Activated CD4-positive, alpha-beta T cell treated with anti-CD3 and anti-CD28 coated beads for 48 hours (primary cell): ENCODE measurements around the gene CFAP65.

Experiments used
- DNase-seq: peaks from one replicate; pipeline ENCODE4 v3.0.0-alpha.2; 2020

CFAP65 gene

GRCh38 chr2:218961651-218962570, 79.4 kb downstream of the CFAP65 start:
- DNase-seq = peak; percentile 34

GRCh38 chr2:218961229-218961628, 80.1 kb downstream of the CFAP65 start:
- no peak for DNase-seq

- no peak for DNase-seq
These were observed 80.8 kb downstream of the CFAP65 start for GRCh38 chr2:218960309-218961165.

DNA sequence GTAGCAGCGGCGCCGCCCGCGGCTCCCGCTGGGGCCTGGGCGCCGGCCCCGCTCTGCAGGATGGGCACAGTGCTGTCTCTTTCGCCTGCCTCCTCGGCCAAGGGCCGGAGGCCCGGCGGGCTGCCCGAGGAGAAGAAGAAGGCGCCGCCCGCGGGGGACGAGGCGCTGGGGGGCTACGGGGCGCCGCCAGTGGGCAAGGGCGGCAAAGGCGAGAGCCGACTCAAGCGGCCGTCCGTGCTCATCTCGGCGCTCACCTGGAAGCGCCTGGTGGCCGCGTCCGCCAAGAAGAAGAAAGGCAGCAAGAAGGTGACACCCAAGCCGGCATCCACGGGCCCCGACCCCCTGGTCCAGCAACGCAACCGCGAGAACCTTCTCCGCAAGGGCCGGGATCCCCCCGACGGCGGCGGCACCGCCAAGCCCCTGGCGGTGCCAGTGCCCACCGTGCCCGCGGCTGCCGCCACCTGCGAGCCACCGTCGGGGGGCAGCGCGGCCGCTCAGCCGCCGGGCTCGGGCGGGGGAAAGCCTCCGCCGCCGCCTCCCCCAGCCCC, 81.5 kb downstream of the CFAP65 start:
- no peak for DNase-seq

- peak; percentile 88 for DNase-seq
These were observed 82.1 kb downstream of the CFAP65 start, which contains the start of gene CDK5R2 for GRCh38 chr2:218959141-218959731. TSS of gene CDK5R2 (plus strand) at chr2:218959666. CDS start at chr2:218959821, 155 bp downstream.

DNA sequence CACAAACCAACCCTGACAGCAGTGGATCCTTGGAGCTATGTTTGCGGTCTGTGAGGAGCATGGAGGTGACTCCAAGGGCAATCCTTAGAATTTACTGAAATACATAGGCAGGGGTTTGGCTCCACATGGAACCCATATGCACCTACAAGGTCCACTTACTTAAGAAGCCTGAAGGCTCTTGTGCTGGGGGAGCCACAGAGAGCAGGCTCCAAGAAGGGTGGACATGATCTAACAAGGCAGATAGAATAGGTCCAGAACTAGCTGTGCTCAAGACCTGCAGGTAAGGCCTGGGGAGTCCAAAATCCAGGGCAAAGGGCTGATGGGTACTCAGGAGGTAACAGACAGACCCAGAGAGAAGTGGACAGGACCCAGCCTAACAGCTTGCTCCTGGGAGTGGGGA, 83.0 kb downstream of the CFAP65 start:
- DNase-seq = no peak

DNA sequence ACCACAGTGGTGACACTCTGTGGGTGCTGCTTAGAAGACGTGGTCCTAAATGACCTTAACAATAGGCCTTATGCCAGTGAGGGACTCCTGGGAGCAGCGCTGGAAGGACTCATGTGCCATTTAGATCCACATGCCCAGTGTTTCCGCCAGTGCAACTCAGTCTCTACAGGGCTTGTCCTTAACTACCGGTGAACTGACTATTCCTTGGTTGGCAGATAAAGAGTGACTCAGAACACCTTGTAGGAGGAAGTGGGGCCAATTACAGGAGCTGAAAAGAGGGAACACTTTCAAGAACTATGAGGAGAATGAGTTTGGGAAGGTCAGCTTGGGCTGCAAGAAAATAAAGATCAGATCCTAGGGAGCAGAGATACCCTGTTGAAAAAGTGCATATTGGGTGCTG, 83.6 kb downstream of the CFAP65 start:
- no peak for DNase-seq

GRCh38 chr2:218956039-218956438, 85.3 kb downstream of the CFAP65 start:
- DNase-seq = no peak

- no peak for DNase-seq
These were observed 86.6 kb downstream of the CFAP65 start for GRCh38 chr2:218954541-218955300.

DNA sequence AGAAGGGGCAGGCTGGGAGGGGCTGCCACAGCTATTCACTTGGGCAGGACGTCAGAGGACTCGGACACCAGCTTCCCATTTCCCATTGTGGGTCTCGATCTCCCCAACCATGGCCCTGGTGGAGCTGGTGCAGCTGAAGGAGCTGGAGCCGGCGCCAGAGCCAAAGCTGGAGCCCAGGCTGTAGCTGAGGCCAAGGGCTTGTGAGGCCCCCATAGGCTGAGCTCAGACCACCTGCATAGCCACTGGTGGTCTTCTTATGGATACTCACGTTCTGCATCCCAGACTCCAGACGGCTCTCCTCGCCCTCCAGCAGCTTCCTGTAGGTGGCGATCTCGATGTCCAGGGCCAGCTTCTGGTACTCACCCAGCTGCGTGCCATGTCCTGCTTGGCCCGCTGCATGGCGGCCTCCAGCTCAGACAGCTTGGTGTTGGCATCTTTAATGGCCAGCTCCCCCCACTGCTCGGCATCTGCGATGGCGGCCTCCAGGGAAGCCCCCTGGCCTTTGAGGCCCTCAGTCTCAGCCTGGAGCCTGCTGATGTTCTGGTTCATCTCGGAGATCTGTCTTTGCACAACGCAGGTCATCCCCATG, 87.9 kb downstream of the CFAP65 start:
- no peak for DNase-seq
